Measurements from ENCODE around the gene POLA2.
"Not testable (repeated sequence)": the region's sequence is repeated elsewhere in the genome, so short reads cannot be mapped to it uniquely, and the experiment has no call there.

The POLA2 gene

DNA sequence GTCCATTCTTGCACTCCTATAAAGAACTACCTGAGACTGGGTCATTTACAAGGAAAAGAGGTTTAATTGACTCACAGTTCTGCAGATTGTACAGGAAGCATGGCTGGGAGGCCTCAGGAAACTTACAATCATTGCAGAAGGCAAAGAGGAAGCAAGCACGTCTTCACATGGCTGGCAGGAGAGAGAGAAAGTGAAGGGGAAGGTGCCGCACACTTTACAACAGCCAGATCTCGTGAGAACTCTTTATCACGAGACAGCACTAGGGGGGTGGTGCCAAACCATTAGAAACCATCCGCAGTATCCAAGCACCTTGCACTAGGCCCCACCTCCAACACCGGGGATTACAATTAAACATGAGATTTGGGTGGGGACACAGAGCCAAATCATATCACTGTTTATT, 19.4 kb upstream of the POLA2 start:
- no peak for DNase-seq

DNA sequence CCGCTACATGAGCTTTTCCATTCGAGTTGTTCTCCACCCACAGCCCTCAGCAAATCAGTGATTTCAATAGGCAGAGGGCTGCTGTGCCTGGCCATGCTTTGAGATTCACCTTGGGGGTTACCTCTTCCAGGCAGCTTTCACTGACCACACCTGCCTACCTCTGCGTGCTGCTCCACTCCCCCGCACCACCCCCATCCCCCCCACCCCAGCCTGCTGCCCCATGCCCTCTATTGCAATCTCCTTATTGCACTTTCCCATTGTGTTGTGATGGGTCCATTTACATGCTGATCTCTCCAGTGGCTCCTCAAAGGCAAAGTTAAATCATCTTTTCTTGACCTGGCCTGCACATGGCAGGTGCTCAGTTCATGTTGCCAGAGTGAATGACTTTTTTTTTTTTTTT, 18.0 kb upstream of the POLA2 start:
- DNase-seq: no peak

DNA sequence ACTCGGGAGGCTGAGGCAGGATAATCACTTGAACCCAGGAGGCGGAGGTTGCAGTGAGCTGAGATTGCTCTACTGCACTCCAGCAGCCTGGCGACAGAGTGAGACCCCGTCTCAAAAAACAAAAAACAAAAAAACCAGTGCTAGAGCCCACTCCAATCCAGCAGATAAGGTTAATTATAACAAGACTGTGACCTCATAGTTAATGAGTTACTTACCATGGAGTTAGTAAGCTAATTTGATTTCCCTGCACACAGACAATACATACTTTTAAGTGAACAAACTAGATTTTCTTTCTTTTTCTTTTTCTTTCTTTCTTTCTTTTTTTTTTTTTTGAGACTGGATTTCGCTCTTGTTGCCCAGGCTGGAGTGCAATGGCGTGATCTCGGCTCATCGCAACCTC, 16.7 kb upstream of the POLA2 start:
- DNase-seq: not testable (repeated sequence)

DNA sequence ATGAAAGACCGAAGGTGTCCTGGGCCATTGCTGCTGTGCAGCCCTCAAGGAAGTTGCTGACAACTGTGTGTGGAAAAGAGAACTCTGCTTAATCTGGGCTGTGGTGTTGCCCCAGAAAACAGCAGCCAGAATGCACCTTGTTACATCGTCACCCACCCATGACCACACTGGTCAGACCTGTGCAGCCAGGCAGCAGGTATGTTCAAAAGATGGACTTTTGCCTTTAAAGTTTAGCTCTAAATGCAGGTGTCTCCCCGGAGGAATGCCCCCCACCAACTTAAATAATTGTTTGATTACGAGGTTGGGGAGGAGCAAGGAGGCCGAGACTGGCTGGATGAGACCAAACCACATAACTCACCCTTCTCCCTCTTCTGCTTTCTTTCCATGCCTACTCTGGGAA, 15.3 kb upstream of the POLA2 start:
- DNase-seq: no peak

DNA sequence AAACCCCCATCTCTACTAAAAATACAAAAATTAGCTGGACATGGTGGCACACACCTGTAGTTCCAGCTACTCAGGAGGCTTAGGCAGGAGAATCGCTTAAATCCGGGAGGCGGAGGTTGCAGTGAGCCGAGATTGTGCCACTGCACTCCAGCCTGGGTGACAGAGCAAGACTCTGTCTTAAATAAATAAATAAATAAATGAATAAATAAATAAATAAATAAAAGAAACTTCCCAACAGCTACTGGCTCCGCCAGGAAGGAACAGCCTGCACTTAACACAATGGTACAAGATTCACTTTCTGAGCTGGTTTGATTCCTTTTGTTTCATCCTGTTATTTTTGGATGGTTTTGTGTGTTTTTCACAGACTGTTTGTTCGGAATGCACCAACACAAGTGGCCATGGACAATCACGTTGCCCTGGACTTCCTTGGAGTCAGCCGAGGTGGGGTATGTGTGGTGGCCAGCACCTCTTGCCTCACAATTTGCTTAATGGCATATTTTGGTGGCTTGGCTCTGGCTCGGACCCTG, 13.5 kb upstream of the POLA2 start:
- DNase-seq: not testable (repeated sequence)

DNA sequence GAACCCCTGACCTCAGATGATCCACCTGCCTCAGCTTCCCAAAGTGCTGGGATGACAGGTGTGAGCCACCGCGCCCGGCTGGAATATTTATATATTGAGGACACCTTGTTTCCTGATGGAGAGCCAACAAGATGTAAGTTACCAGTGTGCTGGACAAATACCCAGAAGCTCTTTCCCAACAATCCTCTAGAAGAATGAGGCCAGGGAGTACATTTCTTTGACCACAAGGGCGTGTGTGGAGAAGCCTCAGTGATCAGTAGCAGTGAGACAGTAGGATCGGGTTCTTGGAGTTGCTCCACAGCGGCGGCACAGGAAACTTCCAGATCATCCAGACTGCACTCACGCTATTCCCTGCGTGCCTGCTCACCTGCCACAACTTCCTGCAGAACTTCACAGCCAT, 10.3 kb upstream of the POLA2 start:
- no peak for DNase-seq

DNA sequence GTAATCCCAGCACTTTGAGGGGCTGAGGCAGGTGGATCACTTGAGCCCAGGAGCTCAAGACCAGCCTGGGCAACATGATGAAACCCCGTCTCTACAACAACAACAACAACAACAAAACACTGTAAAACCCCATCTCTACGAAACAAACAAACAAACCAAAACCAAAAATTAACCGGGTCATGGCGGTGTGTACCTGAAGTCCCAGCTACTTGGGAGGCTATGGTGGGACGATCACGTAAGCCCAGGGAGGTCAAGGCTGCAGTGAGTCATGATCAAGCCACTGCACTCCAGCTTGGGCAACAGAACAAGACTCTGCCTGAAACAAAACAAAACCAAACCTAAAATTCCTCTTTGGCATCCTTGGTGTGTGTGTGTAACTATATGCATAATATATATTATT, 7.0 kb upstream of the POLA2 start:
- DNase-seq: no peak

DNA sequence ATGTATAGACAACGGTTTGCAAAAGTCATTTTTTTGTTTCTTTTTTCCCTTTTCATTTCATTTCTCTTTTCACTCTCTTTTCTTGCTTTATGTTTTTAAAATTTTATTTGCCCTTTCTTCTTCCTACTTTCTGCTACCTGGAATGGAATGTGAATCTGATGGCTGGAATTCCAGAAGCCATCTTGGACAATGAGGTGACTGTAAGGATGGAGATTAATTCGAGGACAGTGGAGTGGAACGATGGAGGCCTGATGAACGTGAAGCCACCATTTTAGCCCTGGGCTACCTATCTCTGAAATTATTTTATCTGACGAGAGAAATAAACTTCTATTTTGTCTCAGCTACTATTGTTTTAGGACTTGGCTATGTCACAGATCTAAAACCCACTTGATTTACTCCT, 2.8 kb upstream of the POLA2 start:
- DNase-seq: no peak

DNA sequence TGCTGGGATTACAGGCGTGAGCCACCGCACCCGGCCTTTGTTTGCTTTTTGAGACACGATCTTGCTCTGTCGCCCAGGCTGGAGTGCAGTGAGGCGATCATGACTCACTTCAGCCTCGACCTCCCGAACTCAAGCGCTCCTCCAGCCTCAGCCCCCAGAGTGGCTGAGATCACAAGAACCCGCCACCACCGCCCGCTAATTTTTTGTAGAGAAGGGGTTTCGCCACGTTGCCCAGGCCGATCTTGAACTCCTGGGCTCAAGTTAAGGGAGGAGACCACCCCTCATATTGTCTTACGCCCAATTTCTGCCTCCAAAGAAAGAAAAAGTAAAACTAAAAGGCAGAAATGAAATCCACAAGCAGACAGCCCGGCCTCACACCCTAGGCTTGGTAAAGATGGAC, 1.5 kb upstream of the POLA2 start:
- no peak for DNase-seq

DNA sequence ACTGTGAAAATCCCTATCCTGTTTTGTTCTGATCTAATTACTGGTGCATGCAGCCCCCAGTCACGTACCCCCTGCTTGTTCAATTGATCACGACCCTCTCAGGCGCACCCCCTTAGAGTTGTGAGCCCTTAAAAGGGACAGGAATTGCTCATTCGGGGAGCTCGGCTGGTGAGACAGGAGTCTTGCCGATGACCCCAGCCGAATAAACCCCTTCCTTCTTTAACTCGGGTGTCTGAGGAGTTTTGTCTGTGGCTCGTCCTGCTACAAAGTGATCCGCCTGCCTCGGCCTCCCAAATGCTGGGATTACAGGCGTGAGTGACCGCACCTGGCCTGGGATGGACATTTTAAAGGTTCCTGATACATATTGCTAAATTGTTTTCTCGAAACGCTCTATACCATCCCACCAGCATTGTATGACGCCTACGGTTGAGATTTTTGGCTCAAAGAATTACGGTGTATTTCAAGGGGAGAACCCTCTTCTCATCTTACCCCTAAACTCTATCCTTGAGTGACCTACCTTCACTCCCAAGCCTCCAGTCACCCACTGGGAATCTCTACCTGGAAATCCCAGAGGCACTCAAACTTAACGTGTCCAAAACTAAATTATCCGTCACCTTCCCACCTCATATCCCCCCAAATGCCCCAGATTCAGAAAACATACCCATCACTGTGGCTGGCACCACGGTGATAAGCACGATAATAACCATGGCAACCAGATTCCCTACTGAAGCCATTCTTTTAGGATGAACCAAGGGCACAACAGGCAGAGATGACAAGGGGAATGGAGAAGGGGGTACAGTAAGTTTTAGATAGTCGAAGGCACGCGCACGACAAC, 789 bp upstream of the POLA2 start:
- no peak for DNase-seq

DNA sequence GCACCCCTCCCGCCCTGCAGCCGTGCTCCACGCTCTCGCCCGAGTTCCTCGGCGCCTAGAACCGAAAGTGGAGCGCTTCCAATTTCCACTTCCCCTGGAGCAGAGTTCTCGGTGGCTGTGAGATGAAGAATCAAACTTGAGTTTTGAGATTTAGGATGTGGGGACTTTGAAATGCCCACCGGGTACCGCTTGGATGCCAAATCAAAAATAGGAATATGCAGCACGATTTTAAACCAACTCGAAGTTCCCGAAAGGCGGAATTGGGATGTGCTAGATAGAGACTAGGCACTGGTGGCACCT, 569 bp downstream of the POLA2 start:
- DNase-seq: peak; percentile 42

DNA sequence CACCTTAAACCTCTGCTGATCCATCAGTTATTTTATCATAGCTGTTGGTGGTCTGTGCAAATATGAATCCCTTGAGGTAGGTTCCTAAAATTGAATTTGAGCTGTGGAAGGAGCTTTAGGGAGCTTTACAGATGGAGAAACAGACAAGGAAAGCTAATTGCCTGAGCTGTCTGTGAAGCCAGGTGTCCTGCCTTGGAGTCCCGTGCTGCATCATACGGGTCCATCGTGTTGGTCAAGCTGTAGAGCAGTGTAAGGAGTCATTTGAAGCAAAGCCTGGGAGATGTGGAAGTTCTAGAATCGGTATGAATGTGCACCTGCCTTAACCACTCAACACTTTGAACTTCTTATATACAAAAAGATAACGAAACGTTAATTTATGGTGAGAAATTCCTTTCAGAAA, 1.0 kb downstream of the POLA2 start:
- DNase-seq: no peak

DNA sequence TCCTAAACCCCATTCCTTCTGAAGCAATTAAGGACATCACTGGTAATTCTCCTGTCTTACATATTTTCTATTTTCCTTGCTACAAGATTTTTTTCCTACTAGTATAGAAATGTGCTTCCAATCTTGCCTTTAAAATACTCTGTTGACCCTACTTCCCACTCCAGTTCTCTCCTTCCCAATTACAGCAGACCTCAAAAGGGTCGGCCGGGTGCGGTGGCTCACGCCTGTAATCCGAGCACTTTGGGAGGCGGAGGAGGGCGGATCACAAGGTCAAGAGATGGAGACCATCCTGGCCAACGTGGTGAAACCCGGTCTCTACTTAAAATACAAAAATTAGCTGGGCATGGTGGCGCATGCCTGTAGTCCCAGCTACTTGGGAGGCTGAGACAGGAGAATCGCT, 3.0 kb downstream of the POLA2 start:
- DNase-seq: not testable (repeated sequence)

DNA sequence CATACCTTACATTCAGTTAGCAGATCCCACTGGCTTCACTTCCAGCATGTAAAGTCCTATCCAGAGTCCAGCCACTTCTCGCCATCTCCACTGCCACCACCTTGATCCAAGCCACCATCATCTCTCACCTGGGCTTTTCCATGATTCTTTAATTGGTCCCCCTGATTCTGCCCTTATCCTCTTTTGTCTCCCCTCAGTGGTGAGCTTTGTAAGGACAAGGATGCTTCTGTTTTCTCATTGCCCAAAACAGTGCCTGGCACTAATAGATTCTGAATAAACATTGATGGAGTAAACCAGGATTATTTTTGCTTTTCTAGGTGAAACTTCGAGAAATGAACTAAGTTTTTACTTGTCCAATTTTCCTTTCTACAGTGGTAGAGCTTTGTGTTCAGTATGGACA, 4.4 kb downstream of the POLA2 start:
- no peak for DNase-seq

DNA sequence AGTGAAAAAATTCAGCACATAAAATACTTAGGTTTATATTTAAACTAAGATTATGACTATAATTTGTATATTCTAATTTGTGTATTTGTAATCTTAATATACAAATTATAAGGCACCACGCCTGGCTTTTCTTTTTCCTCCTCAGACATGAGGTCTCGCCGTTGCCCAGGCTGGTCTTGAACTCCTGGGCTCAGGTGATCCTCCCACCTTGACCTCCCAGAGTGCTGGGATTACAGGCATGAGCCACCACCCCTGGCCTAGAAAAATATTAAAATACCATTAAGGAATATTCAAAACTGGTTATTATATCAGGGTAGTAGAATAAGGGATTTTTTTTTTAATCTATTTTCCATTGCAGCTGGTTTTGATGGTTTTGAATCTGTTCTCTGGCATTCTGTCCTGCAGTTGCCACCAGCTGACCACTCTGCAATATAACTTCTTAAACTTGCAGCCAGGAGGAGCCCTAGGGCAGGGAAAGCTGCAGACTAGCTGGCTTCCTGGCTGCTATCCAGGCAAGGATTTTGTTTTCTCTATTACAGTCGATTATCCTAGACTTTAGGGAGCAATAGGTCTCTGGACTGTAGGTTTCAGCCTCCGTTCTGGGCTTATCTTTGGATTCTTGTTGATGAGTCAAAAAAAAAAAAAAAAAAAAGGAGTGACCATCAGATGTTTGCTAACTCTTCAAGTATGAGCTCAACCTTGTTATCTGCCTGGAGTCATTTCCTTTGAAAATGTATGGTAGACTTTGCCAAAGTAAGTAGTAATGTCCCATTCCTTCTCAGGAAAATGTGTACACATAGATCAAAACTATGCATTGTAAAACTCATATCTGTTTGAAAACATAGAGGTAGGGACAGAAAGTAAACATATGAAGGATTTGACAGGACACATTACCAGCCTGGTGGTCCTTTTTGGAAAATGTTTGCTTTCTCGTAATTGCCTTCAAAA, 13.2 kb downstream of the POLA2 start:
- peak; percentile 44 for DNase-seq

DNA sequence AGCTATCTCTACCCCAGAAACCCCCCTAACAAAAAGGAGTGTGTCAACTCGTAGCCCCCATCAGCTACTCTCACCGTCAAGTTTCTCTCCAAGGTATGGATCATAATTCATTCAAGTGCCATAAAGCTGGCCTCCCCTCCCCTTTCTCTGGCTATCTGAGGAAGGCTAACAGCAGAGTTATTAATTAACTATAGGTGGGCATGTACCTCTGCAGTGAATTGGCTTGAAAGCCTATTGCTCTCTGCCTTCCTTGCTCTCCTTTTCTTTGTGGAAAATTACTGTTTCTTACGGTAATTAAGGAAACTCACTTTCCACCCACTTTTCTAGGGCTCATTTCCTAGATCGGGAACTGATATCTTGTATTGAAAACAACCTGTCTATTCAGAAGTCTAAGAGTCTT, 14.1 kb downstream of the POLA2 start:
- DNase-seq: no peak

DNA sequence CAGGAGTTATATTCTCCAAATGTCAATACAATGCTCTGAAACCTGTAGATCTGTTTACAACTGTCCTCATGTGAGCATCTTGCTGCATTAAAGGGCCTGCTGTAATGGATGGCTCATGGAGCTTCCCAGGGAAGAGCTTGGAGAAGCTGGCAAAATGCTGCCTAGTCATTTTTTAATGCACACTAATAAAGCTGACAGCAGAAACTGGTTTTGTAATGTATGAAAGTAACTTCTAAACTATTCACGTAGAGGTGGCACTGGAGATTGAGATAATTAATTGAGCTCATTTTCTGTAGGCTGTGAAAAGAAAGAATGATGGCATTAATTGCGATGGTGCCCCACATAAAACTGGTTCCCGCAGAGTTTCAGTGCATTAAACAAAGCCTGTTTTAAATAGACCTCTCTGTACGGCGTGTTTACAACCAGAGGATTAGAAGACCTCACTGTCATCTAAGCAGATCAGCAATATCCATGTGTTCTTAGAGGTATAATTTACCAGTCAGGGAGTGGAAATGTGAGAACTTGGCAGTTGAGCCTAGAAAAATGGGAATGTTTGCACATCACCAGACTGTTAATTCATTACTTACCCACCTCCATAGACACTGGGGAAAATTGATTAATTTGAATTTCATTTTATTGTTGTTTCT, 16.0 kb downstream of the POLA2 start:
- no peak for DNase-seq

DNA sequence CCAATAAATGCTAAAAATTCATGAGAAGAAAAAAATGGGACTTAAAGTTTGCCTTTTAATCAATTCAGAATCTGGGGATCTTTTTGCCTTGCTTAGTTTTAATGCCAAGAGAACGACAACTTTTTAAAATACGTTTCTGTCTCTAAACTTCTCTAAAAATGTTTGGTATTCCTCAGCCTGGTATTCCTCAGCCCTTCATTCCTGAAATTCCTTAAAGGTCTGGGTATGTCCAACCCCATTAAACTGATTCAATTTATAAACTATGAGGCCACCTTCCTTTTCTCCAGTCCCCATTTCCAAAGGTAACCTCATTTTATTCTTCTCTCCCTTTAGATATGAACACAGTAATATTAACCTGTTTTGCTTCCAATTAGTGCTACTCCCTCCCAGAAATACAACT, 16.6 kb downstream of the POLA2 start:
- no peak for DNase-seq

DNA sequence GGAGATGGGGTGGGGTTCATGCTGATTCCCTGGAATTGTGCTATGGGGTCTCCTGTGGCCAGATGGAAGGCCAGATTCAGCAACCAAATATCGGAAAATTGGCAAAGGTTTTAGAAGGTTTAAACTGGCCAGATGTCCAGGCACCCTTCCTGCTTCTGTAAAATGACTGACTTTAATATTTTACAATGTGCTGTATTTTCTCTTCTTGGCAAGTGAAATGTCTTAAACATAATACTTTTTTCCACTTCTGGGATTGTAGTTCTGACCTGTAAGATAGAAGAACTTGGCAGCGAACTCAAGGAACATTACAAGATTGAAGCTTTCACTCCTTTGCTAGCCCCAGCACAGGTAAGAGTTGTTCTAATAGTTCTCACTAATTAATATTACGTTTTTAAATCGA, 17.5 kb downstream of the POLA2 start:
- no peak for DNase-seq

DNA sequence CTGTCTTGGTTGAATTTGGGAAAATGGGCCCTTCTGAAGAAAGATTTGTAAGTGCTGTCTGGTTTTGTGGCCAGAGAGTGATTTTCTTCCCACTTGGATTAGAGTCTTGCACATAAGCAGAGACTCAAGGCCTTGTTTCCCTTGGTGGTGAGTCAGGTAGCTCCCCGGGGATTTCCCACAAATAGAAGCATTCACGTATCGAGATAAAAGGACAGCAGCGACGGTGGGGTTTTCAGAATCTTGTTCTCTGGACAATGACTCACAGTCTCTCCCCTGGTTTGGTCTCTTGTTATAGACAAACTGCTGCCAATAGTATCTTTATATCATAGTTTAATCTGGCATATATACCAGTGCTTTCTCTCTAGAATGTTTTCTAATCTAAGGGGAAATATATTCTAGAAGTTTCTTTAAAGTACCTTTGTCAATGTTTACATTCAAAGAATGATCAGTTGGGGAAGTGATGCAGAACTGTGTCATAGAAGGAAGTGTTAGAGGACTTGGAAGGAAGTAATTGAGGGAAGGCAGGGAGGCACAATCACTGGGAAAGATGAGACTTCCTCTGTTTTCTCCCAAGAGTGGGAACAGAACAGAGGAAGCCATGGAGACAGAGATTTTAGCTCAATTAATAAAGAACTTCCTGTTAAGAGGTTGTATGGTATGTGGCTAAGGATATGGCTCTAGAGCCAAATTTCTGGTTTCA, 18.1 kb downstream of the POLA2 start:
- peak; percentile 32 for DNase-seq

DNA sequence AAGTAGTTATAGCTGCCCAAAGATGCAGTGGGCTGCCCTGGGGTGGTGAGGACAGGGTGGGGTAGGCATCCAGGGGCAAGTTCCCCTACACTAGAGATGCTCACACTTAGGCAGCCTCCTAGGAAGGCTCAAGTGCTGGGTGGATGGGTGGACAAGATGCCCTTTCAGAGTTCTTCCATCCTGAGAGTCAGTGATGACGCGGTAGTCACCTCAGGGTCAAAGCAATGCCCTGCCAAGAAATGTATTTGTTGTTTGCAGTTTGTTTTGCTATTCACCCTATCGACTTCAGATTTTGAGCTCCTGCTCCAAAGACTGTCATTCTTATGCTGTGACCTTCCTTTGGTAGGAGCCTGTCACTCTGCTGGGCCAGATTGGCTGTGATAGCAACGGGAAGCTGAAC, 18.9 kb downstream of the POLA2 start:
- no peak for DNase-seq

DNA sequence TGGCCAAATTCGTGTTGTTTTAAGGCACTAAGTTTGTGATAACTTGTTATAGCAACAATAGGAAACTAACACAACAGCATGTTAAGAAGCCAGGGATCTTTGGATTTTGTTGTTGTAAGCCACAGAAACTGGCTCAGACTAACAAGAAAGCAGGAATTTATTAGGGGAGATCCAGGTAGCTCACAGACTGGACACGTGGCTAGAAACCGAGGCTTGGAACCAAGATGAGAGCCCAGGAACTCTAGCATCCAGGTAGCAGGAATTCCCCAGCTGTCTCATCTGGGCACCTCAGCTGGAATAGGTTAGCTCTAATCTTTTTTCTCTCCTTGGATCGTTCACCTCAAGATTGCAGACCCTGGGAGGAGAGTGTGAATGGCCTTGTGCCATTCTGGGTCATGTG, 24.9 kb downstream of the POLA2 start:
- DNase-seq: no peak

DNA sequence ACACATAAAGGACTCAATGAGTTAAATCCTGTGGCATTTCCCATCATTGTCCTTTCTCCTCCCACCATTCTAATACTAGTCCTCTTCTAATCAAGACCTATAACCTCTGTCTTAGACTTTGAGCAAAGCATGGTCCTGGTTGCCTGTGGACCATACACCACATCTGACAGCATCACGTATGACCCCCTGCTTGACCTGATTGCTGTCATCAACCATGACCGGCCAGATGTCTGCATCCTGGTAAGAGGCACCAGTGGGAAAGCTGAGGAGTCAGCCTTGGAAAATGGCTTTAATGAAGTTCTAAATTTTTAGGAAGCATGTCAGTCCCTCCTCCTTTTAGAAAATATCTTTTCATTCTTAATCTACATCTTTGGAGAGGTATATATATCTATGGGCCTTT, 25.8 kb downstream of the POLA2 start:
- no peak for DNase-seq
